DND-41 (cell line): ENCODE data around the gene COMMD10.

Experiments used
- EZH2 ChIP-seq: IDR thresholded peaks from 3 replicates; pipeline ENCODE4 v1.6.1; 2012; ENCODE audit warnings: borderline replicate concordance, low read depth, mild to moderate bottlenecking, moderate library complexity, low read length, inconsistent platforms; ENCODE audit not compliant: severe bottlenecking
- TF ChIP-seq, protein P1 (sequence below): IDR thresholded peaks from 2 replicates; pipeline ENCODE4 v1.5.1; 2012; ENCODE audit warnings: borderline replicate concordance, low read length, moderate library complexity, mild to moderate bottlenecking; ENCODE audit not compliant: poor library complexity, severe bottlenecking; ENCODE audit errors: extremely low read depth

DNA sequence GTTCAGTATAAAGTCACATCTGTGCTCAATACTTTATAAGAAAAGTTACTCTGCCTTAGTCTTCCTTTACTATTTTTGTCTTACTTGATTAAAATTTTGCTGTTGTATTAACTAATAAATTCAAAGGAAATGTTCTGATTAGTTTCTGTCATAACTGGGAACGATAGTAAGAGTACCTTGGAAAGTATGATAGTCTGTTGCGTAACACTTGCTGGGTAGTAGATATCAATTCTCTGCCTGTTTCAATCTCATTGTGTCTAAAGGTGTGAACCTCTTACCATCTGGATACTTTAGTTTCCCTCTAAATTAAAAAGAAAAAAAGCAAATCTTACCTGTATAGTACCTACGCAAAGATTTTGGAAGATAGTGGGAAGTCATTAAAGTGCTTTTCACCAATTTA is 48.5 kb downstream of the COMMD10 start:
- TF ChIP-seq, protein P1, sequence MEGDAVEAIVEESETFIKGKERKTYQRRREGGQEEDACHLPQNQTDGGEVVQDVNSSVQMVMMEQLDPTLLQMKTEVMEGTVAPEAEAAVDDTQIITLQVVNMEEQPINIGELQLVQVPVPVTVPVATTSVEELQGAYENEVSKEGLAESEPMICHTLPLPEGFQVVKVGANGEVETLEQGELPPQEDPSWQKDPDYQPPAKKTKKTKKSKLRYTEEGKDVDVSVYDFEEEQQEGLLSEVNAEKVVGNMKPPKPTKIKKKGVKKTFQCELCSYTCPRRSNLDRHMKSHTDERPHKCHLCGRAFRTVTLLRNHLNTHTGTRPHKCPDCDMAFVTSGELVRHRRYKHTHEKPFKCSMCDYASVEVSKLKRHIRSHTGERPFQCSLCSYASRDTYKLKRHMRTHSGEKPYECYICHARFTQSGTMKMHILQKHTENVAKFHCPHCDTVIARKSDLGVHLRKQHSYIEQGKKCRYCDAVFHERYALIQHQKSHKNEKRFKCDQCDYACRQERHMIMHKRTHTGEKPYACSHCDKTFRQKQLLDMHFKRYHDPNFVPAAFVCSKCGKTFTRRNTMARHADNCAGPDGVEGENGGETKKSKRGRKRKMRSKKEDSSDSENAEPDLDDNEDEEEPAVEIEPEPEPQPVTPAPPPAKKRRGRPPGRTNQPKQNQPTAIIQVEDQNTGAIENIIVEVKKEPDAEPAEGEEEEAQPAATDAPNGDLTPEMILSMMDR, result no peak
- TF ChIP-seq EZH2, result no peak
